Neural progenitor cell (in vitro differentiated cells): ENCODE measurements around the gene CDH18. TPM values are rescaled to one million over a fixed set of nuclear protein-coding genes. Genes with fewer than 3 reads are reported as not detected.

Source experiments
- DNase-seq: peaks from one replicate; pipeline ENCODE4 v3.0.0-alpha.2; 2016; ENCODE audit warnings: low spot score
- H2AFZ ChIP-seq: fragments of 200-600 bp; sonication (generic); replicated peaks from 2 replicates; pipeline ENCODE4 v1.6.1; 2016; ENCODE audit warnings: antibody characterized with exemption
- H3F3A ChIP-seq: fragments of 200-600 bp; sonication (generic); 2 replicates; pipeline ENCODE4 v1.6.1; 2016; ENCODE audit warnings: antibody characterized with exemption, low read depth
- H3K27ac ChIP-seq: fragments of 200-600 bp; sonication (generic); 2 replicates; pipeline ENCODE4 v1.5.1; 2016; ENCODE audit warnings: mild to moderate bottlenecking
- H3K27me3 ChIP-seq: fragments of 200-600 bp; sonication (generic); 2 replicates; pipeline ENCODE4 v1.6.1; 2016; ENCODE audit warnings: mild to moderate bottlenecking, moderate library complexity
- H3K36me3 ChIP-seq: fragments of 200-600 bp; sonication (generic); 2 replicates; pipeline ENCODE4 v1.5.1; 2016
- H3K4me1 ChIP-seq: fragments of 200-600 bp; sonication (generic); 2 replicates; pipeline ENCODE4 v1.6.1; 2016; ENCODE audit warnings: mixed run types
- H3K4me2 ChIP-seq: fragments of 200-600 bp; sonication (generic); 2 replicates; pipeline ENCODE4 v1.6.1; 2016
- H3K4me3 ChIP-seq: fragments of 200-600 bp; sonication (generic); 2 replicates; pipeline ENCODE4 v1.5.1; 2016
- H3K79me2 ChIP-seq: fragments of 200-600 bp; sonication (generic); 2 replicates; pipeline ENCODE4 v1.6.1; 2016; ENCODE audit warnings: low read depth
- H3K9ac ChIP-seq: fragments of 200-600 bp; sonication (generic); 2 replicates; pipeline ENCODE4 v1.6.1; 2016
- H3K9me3 ChIP-seq: fragments of 200-600 bp; sonication (generic); 2 replicates; pipeline ENCODE4 v1.5.1; 2016; ENCODE audit warnings: low read depth
- H4K20me1 ChIP-seq: fragments of 200-600 bp; sonication (generic); 2 replicates; pipeline ENCODE4 v1.6.1; 2016; ENCODE audit warnings: low read depth
- H3K27ac Mint-ChIP-seq: 3 replicates; pipeline ENCODE4 v1.8.0; 2021; ENCODE audit warnings: mixed read lengths
- H3K27me3 Mint-ChIP-seq: 2 replicates; pipeline ENCODE4 v1.8.0; 2022; ENCODE audit warnings: low read depth, mild to moderate bottlenecking, inconsistent platforms, moderate library complexity, mixed read lengths; ENCODE audit not compliant: insufficient read depth
- H3K36me3 Mint-ChIP-seq: 3 replicates; pipeline ENCODE4 v1.8.0; 2021; ENCODE audit warnings: mixed read lengths
- H3K4me1 Mint-ChIP-seq: 3 replicates; pipeline ENCODE4 v1.8.0; 2021; ENCODE audit warnings: mixed read lengths
- H3K4me3 Mint-ChIP-seq: 3 replicates; pipeline ENCODE4 v1.8.0; 2021; ENCODE audit warnings: mild to moderate bottlenecking, moderate library complexity, mixed read lengths
- H3K9me3 Mint-ChIP-seq: 3 replicates; pipeline ENCODE4 v1.8.0; 2020; ENCODE audit warnings: mixed read lengths
- CTCF ChIP-seq: fragments of 200-600 bp; sonication (generic); IDR thresholded peaks from 2 replicates; pipeline ENCODE4 v1.5.1; 2017; ENCODE audit warnings: antibody characterized with exemption, mild to moderate bottlenecking
- EZH2 ChIP-seq: fragments of 200-600 bp; sonication (generic); IDR thresholded peaks from 2 replicates; pipeline ENCODE4 v1.6.1; 2017; ENCODE audit warnings: antibody characterized with exemption, mild to moderate bottlenecking, moderate library complexity
- EZH2phosphoT487 ChIP-seq: fragments of 200-600 bp; sonication (generic); IDR thresholded peaks from 2 replicates; pipeline ENCODE4 v1.6.1; 2017; ENCODE audit warnings: antibody characterized with exemption
- total RNA-seq: library from RNA; depleted of rRNA; stranded (reverse); fragments of >200 nt; gene quantifications from 2 replicates; pipeline ENCODE4 v1.2.3, GENCODE V29; 2015; ENCODE audit warnings: low replicate concordance

The CDH18 gene
- total RNA-seq, 1 donor from 2014 or later: 0.58 TPM

DNA sequence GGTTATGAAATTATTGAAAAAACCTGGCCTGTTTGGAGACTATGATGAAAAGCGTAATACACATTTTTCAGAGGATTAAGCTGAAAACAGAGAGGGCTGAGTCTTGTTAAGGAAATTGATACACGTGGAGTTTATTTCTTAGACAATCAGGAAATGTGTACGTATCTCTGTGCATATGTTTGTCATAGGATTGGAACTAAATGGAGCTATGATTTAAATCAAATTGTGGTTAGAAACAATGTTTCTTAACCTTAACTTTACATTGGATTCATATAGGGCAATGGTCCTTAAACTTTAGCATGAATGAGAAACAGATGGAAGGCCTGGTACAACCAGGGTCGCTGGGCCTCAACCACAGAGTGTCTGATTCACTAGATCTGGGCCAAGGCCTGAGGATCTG lies 451.6 kb downstream of the CDH18 start:
- Mint-ChIP-seq H3K9me3 (no peaks in the 10 kb centered on the region), H3K27me3 (no peaks in the 10 kb centered on the region), H3K4me3 (no peak overlapping the region), H3K36me3 (no peaks in the 10 kb centered on the region), H3K4me1 (no peaks in the 10 kb centered on the region), H3K27ac (no peak overlapping the region)
- Histone ChIP-seq H2AFZ (no peak overlapping the region), H3K27me3 (no peaks in the 10 kb centered on the region), H4K20me1 (no peaks in the 10 kb centered on the region), H3K9ac (no peak overlapping the region), H3K4me3 (no peak overlapping the region), H3K79me2 (no peaks in the 10 kb centered on the region), H3K36me3 (no peaks in the 10 kb centered on the region), H3K4me1 (no peaks in the 10 kb centered on the region), H3K27ac (no peak overlapping the region), H3F3A (no peaks in the 10 kb centered on the region), H3K9me3 (no peaks in the 10 kb centered on the region), H3K4me2 (no peak overlapping the region)
- no peak for DNase-seq
- no peak for TF ChIP-seq CTCF

GRCh38 chr5:19534751-19535150 lies 453.2 kb downstream of the CDH18 start:
- H3K79me2 ChIP-seq: no peaks in the 10 kb centered on the region
- peaks cover 4% of the 10 kb centered on the region for H3K9me3 Mint-ChIP-seq
- no peak overlapping the region for H3K4me2 ChIP-seq
- no peak for DNase-seq
- H3F3A ChIP-seq: no peaks in the 10 kb centered on the region
- no peak overlapping the region for H3K4me3 ChIP-seq
- no peaks in the 10 kb centered on the region for H3K4me1 ChIP-seq
- no peak overlapping the region for H3K9ac ChIP-seq
- H3K27me3 ChIP-seq: no peaks in the 10 kb centered on the region
- H3K27ac ChIP-seq: no peak overlapping the region
- H3K36me3 Mint-ChIP-seq: peaks cover 4% of the 10 kb centered on the region
- H3K4me1 Mint-ChIP-seq: no peaks in the 10 kb centered on the region
- no peak overlapping the region for H2AFZ ChIP-seq
- no peaks in the 10 kb centered on the region for H3K9me3 ChIP-seq
- H3K4me3 Mint-ChIP-seq: no peak overlapping the region
- no peaks in the 10 kb centered on the region for H3K27me3 Mint-ChIP-seq
- no peaks in the 10 kb centered on the region for H4K20me1 ChIP-seq
- TF ChIP-seq EZH2phosphoT487 (no peak), CTCF (no peak)
- no peaks in the 10 kb centered on the region for H3K36me3 ChIP-seq
- no peak overlapping the region for H3K27ac Mint-ChIP-seq

DNA sequence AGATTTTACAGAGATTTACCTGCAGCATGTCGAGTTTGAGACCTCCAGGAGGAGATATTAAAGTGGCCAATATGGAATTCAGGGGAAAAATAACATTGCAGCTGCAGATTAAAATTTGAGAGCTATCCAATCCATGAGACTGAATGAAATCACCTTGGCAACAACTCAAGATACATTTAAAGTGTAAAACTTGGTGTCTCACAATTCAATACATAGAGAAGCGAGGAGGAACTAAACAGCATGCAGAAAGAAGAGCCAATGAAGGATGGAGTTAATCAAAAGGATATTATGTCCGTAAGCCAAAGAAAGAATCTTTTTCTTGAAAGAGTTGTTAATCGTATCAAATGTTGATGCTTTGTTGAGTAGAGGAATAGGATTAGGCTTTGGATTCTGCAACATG lies 455.1 kb downstream of the CDH18 start:
- Mint-ChIP-seq H3K9me3 (peaks cover 4% of the 10 kb centered on the region), H3K27me3 (no peaks in the 10 kb centered on the region)

More for the DNA sequence above, 455.1 kb downstream of the CDH18 start:
- no peak for DNase-seq
- H3K36me3 Mint-ChIP-seq: peaks cover 4% of the 10 kb centered on the region
- no peak overlapping the region for H3K27ac Mint-ChIP-seq
- Histone ChIP-seq H3K79me2 (no peaks in the 10 kb centered on the region), H3K4me3 (no peak overlapping the region), H3K27me3 (no peaks in the 10 kb centered on the region), H3K4me1 (no peaks in the 10 kb centered on the region), H4K20me1 (no peaks in the 10 kb centered on the region), H3K9me3 (no peaks in the 10 kb centered on the region), H3K36me3 (no peaks in the 10 kb centered on the region), H3K9ac (no peak overlapping the region), H3F3A (no peaks in the 10 kb centered on the region), H2AFZ (no peak overlapping the region), H3K4me2 (no peak overlapping the region), H3K27ac (no peak overlapping the region)
- H3K4me1 Mint-ChIP-seq: no peaks in the 10 kb centered on the region
- TF ChIP-seq EZH2phosphoT487 (no peak), CTCF (no peak), EZH2 (no peak)
- H3K4me3 Mint-ChIP-seq: no peak overlapping the region
